HT-29 (cell line): ENCODE results near the gene RPS6KC1. TPM values are rescaled to one million over a fixed set of nuclear protein-coding genes. Genes with fewer than 3 reads are reported as not detected.
"Not testable (repeated sequence)": the region's sequence is repeated elsewhere in the genome, so short reads cannot be mapped to it uniquely, and the experiment has no call there.

Experiments used
- DNase-seq: peaks from one replicate; pipeline ENCODE4 v3.0.0-alpha.2; 2015; ENCODE audit warnings: low spot score
- total RNA-seq: library from RNA; depleted of rRNA; stranded (reverse); fragments of >200 nt; shearing (Covaris generic); gene quantifications from 2 replicates; pipeline ENCODE4 v1.2.3, GENCODE V29; 2014

RPS6KC1 gene
- total RNA-seq, 1 experiment from 2014 or later: 4.7 TPM

GRCh38 chr1:213219076-213219475 lies 168.0 kb downstream of the RPS6KC1 start:
- not testable (repeated sequence) for DNase-seq

- no peak for DNase-seq
Measured at GRCh38 chr1:213221209-213221608, 170.2 kb downstream of the RPS6KC1 start.

DNA sequence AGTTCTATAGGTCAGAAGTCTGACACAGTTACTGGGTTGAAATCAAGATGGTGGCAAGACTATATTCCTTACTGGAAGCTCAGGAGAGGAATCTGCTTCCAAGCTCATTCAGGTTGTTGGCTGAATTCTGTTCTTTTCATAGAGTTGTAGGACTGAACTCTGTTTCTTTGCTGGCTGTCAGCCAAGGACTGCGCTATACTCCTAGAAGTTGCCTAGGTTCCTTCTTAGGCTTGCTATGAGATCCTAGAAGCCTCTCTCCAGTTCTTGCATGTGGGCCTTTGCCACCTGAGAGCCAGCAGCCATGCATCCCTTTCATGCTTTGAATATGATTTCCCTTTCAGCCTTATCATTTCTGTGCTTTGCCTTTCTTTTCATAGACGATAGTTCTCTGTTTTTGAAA lies 176.4 kb downstream of the RPS6KC1 start:
- no peak for DNase-seq

DNA sequence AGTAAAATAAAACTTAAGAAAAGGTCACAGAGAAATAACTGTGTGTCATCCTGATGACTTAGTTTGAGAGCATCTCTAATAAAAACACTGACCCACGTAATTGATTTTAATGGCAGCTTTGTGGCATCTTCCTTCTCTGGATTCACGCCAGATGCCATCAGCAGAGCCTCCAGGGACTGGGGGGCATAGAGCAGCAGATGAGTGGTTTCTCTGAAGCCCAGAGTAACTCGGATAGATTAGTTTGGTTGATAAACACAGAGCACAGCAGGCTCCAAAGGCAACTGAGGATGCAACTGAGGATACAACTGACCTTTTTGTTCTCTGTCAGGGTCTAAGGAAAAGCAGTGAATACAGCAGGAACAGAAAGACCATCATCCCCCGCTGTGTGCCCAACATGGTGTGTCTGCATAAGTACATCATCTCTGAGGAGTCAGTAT lies 180.8 kb downstream of the RPS6KC1 start:
- no peak for DNase-seq

DNA sequence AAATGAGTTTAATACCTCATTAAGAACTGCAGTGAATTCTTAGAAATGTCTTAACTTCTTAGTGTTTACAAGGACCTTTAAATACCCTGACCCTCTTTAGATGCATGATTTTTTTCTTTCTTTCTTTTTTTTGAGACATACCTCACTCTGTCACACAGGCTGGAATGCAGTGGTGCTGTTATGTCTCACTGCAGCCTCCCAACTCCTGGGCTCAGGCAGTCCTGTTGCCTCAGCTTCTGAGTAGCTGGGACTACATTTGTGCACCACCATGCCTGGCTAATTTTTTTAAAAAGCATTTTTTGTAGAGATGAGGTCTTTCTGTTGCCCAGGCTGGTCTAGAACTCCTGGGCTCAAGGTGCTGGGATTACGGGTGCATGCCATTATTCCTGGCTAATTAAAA lies 191.8 kb downstream of the RPS6KC1 start:
- DNase-seq: no peak

DNA sequence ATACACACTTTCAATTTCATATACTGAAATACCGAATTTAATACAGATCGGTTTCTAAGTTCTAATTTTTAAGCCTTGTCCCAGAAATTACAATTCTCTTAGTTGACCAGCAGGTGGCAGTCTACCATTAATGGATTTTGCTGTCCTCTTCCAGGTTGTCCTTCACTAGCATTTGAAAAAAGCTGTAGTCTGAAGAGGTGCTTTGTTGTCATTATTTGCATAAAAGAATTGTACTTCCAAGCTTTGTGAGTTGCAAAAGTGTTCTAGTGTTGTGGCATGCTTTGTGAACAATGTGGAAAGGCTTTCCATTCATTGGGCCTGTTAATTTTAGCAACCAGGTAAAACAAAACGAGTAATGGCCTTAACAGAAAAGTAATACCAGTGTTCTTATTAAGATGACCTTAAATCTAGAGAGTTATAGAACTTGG lies 193.6 kb downstream of the RPS6KC1 start:
- DNase-seq: peak; percentile 77

DNA sequence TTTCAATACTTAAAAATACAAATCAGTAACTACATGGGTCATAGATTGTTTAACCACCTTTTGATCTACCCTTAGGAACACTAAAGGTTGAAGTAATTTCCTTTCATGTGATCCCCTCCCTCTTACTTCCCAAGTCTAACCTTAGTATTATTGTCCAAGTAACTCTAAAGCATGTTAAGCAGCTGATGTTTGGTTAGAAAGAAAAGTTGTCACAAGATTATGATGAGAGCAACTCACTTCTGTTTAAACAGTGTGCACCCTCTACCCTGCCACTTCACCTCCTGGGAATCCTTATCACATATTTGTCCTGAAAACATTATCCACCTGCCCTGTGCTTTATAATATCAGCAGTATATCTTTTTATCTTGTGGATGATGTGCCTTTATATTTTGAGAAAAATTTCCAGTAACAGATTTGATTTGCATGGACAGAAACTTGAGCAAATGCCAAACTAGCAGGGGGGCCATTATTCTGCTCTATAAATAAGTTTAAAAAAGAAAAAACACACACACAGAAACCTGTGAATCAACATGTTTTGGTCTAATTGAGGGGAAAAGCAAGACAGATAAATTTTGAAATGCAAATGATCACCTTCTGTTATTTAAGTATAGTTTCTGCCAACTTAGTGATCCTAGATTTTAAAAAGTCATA lies 194.3 kb downstream of the RPS6KC1 start:
- DNase-seq: no peak

DNA sequence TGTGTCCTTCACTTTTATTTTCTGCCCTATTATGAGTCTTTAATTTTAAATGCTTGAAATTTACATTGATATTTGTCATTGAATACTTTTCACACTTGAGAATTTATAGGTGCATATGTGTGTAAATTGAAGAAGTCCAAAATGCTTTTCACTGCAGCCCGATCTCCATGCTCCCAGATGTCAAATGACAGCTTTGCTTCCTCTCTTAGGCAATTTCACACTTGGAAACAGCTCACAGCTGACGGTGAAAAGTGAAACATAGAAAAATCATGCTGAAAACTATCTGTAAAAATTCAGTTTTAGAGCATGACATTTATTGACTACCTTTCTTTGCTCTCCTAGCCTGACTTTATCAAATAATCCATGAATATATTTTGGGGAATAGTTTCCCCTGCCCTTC lies 196.0 kb downstream of the RPS6KC1 start:
- DNase-seq: no peak

DNA sequence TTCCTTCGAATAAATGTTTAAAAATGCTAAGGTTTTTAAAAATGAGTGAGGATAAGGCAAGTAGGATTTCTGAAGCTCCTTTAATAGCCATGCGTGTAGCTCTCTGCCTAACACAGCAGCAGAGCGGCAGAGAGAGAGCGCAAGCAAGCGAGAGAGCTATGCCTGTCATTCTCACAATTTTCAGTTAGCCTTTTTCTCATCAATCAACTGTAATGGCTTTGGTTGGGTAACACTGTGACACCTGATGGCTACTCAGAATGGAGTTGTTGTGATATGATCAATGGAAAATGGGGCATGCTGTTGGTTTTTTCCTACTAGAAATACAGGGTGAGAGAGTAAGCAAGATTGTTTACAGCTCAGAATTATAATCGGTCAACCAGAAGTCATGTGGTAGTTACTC lies 198.4 kb downstream of the RPS6KC1 start:
- no peak for DNase-seq

GRCh38 chr1:213250041-213250440 lies 199.0 kb downstream of the RPS6KC1 start:
- no peak for DNase-seq

- no peak for DNase-seq
Measured at GRCh38 chr1:213250446-213250845, 199.4 kb downstream of the RPS6KC1 start.

DNA sequence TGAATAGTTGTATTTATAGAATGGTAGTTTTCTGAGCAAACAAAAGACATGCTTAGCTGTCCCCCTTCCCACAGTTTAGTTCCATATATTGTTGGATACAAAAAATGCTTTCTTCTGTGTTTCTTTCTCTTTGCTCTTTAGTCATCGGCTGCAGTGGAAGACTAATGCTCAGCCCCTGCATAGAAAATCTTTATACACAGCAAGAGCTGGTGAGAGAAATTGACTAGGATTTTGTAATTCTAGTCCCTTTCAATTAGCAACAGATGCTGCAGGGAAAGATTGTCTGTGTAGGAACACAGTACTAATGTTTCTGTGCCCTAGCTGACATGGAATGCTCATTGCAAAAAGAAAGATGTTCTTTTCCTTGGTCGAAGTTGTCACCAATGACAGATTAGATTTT lies 200.9 kb downstream of the RPS6KC1 start:
- DNase-seq: no peak

GRCh38 chr1:213256438-213257087 lies 205.5 kb downstream of the RPS6KC1 start:
- no peak for DNase-seq

DNA sequence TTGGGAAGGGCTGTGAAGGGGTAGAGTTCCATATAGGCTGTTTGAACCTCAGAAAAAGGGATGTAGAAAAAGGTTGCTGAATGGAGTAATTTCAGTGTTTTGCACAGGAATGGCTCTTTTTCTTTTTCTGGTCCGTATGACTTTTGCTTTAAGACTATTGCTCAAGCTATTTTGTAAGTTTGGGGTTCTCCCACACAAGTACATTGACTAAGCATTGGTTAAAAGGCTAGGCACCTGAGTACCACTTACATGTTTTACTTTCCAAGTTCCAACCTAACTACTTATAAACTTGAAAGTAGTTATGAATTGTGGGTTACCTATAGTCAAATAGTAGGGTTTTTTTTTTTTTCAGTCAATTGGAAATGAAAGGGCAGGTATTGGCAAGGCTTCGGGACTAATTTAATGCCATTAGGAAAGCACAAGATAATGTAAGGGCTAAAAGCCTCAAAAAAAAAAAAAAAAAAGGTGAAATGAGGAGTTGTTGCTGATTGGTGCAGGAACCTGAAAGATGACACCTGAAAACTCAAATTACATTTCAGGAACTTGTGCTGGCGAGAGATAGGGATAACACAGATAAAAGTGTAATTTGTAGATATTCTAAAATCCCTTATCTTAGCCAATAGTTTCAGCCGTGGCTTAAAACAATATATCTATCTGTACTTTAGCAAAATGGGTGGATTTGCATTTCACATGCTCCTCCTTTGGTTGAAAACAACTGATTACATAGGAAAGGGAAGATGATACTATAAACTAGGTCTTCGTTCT lies 209.5 kb downstream of the RPS6KC1 start:
- DNase-seq: no peak

DNA sequence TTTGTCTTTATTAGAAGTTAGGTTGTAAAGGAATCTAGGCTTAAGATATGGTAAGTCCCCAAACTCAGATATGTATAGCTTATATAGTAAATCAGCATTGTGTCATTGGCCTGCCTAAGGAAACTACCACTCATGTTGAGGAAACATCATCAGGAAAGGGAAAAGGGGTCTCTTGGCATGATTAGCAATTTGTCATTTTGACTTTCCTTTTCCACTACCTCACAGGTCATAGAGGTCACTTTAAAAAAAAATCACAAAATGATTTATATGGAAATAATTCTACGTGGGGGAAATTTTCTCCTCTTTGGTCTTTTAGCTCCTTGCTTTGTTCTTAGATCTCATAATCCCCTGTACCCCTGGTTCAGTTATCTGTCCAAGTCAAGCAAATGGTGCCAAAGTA lies 213.5 kb downstream of the RPS6KC1 start:
- DNase-seq: no peak

DNA sequence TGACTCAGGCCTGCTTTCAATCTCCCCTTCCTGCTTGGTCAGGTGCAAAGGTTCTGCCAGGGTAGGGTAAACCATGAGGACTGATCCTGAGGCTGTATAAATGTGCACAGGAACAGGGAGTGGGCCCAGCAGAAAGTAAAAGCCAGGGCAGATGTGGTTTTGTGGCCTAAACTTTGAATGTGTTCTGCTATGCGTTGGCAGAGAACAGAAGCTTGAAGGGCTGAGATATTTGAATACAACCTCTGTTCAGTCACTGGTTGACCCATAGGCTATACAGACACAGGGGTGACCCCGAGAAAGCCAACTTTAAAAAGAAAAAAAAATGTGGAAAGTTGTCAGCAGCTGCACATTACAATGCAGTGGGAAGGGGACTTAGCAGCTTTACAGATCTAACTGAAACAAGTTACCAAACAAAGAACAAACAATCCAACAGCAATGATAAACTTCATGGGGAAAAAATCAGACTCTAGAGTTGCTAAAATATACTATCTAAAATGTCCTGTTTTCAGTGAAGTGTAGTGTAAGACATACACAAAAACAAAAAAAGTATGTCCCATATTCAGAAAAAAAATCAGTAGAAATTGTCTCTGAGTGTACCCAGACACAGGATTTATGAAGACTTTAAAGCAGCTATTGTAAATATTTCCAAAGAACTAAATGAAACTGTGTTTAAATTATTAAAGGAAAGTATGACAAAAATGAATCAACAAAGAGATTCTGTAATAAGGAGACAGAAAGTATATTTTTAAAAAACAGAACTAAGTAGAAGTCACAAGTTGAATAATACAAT lies 216.1 kb downstream of the RPS6KC1 start:
- DNase-seq: no peak

- no peak for DNase-seq
Measured at GRCh38 chr1:213268221-213268620, 217.2 kb downstream of the RPS6KC1 start.

DNA sequence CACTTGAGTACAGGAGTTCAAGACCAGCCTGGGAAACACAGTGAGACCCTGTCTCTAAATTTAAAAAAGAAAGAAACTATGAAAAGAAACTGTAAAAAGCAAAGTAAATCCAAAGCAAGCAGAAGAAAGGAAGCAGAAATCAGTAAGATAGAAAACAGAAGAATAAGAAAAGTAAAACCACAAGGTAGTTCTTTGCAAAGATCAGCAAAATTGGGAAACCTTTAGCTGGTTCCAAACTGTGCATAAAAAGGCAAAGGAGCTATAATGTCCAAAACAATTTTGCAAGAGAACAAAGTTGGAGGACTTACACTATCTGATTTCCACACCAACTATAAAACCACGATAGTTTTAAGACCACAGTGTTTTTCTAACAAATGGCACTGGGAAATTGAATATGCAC lies 218.8 kb downstream of the RPS6KC1 start:
- no peak for DNase-seq

GRCh38 chr1:213273546-213273945 lies 222.5 kb downstream of the RPS6KC1 start:
- no peak for DNase-seq

DNA sequence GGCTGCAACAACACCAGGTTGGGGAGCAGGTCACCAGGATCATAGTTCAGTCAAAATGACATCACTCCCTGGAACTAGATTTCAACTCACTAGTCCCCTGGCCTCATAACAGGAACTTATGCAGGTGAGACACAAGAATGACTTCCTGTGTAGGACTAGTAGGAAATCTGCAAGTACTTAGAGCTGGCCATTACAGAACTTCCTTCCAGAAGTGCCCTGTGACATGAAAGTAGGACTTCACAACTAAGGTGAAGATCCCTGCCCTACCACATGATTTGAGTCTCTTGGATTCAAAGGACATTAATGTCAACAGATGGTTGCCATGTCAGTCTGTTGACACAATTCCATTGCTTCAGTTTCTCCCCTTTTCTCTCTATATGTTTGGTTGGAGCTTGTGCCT lies 223.1 kb downstream of the RPS6KC1 start:
- DNase-seq: peak; percentile 2

DNA sequence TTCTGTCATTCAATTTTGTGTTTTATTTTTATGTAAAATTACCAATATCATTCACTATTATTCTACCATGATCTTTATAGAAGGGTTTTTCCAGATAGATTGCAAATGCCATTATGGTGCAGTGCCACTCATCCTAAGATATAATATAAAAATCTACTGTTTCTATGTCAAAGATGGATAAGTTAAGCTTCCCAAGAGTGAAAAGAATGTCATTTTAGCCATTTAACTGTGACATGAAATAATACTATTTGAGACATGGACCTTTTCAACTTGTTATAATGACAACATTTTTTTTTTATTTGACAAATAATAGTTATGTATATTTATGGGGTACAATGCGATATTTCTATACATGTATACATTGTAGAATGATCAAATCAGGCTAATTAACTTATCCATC lies 224.3 kb downstream of the RPS6KC1 start:
- no peak for DNase-seq

DNA sequence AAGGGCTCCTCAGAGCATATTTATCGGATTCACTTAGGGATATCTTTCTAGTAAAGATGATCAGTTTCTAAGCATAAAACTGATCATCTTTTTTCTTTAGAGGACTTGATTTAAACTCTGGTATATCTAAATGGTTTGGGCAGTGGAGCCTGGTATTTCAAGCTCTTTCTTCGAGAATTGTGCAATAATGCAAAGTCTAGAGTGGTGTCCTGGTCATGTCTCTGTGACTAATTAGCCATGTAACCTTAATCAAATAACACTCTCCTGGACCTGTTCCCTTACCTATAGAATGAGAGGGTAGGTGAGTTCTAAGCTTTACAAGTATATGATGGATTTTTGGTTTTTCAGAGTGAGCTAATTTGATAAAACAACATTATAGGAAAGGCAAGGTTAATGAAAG lies 225.2 kb downstream of the RPS6KC1 start:
- DNase-seq: no peak
